ES-I3 (cell line): Measurements from ENCODE around the gene TFB1M.
"Not testable (repeated sequence)": the region's sequence is repeated elsewhere in the genome, so short reads cannot be mapped to it uniquely, and the experiment has no call there.

Experiments
- H3K36me3 ChIP-seq: 2 replicates; pipeline ENCODE4 v1.6.1; 2013; ENCODE audit warnings: mild to moderate bottlenecking, low read length, control low read depth, moderate library complexity; ENCODE audit not compliant: insufficient read depth
- H3K4me1 ChIP-seq: 2 replicates; pipeline ENCODE4 v1.6.1; 2013; ENCODE audit warnings: mild to moderate bottlenecking, control low read depth, low read length; ENCODE audit not compliant: insufficient read depth
- H3K9ac ChIP-seq: 2 replicates; pipeline ENCODE4 v1.6.1; 2013; ENCODE audit warnings: low read depth, mild to moderate bottlenecking, low read length, moderate library complexity
- H3K9me3 ChIP-seq: 2 replicates; pipeline ENCODE4 v1.6.1; 2013; ENCODE audit warnings: mild to moderate bottlenecking, low read length, moderate library complexity; ENCODE audit not compliant: control insufficient read depth, insufficient read depth

The TFB1M gene

DNA sequence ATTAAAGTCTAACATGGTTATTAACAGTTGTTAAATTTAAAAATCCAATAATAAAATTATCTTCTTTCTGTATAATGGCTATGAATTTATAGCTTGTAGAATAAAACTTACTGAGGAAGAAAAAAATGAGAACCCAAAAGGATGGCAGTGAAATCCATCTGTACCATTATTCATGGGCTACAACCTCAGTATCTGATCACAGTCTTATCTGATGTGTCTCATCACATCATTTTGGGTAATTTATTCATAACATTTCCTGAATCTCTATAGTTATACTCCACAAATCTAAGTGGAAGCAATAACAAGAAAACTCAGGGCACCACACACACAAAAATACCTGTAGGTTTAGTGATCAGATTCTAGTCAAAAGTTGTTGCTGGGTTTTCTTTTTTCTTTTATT, 43.1 kb downstream of the TFB1M start:
- no peak overlapping the region for H3K9ac ChIP-seq
- peaks cover 2% of the 10 kb centered on the region; the same call in 1 of the 2 replicates for H3K36me3 ChIP-seq
- H3K9me3 ChIP-seq, result no peaks in the 10 kb centered on the region
- H3K4me1 ChIP-seq, result peaks cover 27% of the 10 kb centered on the region

DNA sequence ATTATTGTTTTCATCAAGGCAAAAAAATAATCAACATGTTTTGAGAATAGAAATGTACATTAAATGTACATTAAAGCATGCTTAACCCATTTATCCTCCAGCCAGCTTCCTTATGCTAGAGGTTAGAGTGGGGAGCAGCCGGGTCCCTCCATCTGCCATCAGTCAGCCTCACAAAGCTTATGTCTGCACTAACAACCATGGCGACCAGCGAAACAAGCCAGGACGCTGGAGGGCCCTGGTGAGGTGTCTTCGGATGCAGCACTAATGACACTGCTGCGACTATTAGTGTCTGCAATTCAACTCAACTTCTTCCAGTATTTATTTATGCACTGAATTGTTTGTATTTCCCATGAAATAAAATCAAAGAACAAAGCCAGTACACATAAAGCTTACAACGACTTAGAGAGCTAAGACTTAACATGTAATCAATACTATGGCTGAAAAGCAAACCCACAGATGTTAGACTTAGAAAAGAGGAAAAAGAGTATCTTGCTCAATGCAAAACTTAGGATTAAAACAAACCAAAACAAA, 43.7 kb downstream of the TFB1M start:
- Histone ChIP-seq H3K36me3 (peaks cover 2% of the 10 kb centered on the region; the same call in 1 of the 2 replicates), H3K4me1 (peaks cover 27% of the 10 kb centered on the region), H3K9me3 (no peaks in the 10 kb centered on the region), H3K9ac (no peak overlapping the region)

DNA sequence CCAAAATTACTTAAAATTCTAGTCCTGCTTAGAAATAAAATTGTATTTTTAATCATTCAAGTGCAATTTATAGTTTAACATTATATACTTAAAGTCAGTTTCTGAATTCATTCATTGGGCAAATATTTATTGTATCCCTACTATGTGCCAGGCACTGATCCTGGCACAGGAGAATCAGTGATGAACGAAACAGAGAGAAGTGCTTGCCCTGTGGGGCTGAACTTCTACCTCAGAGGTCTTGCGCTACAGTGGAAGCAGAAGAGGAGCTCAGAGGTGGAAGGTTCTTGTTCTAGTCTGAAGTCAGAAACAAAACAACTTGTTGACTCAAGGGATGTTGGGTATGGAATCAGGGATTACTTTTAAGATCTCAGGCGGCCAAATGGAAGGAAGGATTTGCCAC, 44.5 kb downstream of the TFB1M start:
- peaks cover 32% of the 10 kb centered on the region for H3K4me1 ChIP-seq

DNA sequence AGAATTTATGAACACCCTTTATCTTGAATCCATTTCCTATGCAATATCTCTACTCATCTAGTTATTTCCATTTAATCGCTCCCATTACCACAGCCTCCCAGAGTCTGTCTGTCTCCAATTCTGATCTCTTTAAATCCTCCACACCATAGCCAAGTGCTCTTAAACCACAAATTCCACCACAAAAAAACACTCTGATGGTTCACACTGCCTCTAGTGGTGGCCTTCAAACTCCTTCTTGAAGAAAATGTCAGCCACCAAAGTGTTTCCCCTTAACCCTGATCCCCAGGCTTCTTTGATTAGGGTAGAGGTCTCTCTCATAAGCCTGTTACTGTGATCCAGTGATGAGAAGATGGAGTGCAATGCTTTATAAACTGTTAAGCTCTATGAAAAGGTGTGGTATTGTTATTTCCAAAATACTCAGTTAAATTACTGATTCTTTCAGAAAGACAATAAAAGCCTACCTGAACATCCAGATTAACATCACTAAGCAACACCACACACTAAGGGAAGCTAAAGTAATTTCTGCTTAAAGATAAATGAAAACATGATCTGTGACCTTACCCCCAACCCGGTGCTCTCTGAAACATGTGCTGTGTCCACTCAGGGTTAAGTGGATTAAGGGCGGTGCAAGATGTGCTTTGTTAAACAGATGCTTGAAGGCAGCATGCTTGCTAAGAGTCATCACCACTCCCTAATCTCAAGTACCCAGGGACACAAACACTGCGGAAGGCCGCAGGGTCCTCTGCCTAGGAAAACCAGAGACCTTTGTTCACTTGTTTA, 46.0 kb downstream of the TFB1M start:
- H3K36me3 ChIP-seq, H3K9me3 ChIP-seq, H3K9ac ChIP-seq: not testable (repeated sequence)
- H3K4me1 ChIP-seq, result peaks cover 28% of the 10 kb centered on the region; the same call in 1 of the 2 replicates

More for the DNA sequence above, 44.5 kb downstream of the TFB1M start:
- Histone ChIP-seq H3K36me3 (peaks cover 2% of the 10 kb centered on the region; the same call in 1 of the 2 replicates), H3K9me3 (no peaks in the 10 kb centered on the region), H3K9ac (no peak overlapping the region)

DNA sequence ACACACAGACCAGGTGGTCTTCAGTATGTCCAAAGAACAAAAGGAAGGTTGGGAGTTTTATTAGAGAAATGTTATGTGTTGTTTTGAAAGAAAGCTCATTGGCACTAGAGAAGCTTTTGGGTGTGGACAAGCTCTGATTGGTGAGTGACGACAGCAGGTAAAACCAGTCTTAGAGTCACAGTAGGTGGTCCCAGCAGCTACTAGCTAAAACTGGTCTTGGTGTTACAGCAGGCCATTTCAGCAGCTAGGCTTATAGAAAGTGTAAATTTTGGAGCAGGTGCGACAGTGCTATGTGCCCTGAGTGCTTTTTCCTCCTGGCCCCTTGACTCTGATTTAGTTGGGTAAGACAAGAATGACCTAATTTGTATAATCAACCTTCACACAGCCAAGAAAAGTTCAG, 46.9 kb downstream of the TFB1M start:
- Histone ChIP-seq H3K9ac (no peak overlapping the region), H3K9me3 (no peaks in the 10 kb centered on the region), H3K4me1 (peaks cover 20% of the 10 kb centered on the region; the same call in 1 of the 2 replicates), H3K36me3 (peaks cover 2% of the 10 kb centered on the region; the same call in 1 of the 2 replicates)

DNA sequence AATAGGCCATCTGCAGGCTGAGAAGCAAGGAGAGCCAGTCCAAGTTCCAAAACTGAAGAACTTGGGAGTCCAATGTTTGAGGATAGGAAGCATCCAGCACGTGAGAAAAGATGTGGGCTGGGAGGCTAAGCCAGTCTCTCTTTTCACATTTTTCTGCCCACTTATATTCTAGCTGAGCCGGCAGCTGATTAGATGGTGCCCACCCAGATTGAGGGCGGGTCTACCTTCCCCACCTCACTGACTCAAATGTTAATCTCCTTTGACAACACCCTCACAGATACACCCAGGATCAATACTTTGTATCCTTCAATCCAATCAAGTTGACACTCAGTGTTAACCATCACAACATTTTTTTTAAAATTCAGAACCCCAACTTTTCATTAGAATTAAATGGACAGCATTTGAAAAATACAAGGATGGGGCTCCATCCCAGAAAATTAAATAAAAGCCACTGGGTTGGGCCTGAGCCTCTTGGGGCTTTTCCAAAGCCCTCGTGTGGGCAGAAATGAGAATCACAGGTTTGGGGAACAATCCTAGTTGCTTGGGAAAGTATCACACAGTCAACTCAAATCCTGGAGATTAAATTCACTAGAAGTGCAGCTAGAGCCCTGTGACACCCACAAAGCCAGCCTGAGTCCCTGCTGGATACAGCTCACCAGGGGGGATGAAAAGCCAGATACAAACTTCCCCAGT, 48.3 kb downstream of the TFB1M start:
- Histone ChIP-seq H3K9ac (no peak overlapping the region), H3K36me3 (peaks cover 2% of the 10 kb centered on the region; the same call in 1 of the 2 replicates), H3K4me1 (peaks cover 23% of the 10 kb centered on the region; the same call in 1 of the 2 replicates), H3K9me3 (no peaks in the 10 kb centered on the region)

DNA sequence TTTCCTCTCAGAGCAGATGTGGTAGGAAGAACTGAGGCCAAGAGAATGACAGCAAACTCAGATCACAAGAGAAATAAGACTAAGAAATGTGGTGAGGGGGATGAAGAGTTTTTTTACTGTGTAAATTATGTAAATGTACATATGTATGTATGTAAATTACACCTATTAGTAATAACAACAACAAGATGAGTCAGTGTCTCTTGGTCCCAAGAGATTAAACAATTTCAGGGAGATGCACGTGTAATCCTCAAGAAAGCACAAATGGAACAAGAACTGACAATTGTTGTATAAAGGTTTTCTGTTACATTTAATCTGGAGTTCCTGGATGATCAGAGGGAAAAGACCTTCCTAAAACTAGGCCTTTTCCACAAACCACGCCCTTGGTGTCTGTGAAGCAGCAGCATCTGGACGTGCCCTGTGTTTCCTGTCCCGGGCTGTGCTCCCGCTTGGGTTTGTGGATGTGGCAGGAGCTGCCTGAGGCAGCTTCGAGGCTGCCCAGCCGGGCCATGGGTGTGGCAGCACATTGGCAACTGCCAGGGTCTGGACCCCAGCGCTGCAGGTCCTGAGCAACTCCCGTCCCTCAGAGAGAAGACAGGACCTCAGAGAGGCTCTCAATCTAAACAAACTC, 49.5 kb downstream of the TFB1M start:
- H3K36me3 ChIP-seq, result peaks cover 2% of the 10 kb centered on the region; the same call in 1 of the 2 replicates
- no peak overlapping the region for H3K9ac ChIP-seq
- no peaks in the 10 kb centered on the region for H3K9me3 ChIP-seq
- peaks cover 23% of the 10 kb centered on the region; the same call in 1 of the 2 replicates for H3K4me1 ChIP-seq

DNA sequence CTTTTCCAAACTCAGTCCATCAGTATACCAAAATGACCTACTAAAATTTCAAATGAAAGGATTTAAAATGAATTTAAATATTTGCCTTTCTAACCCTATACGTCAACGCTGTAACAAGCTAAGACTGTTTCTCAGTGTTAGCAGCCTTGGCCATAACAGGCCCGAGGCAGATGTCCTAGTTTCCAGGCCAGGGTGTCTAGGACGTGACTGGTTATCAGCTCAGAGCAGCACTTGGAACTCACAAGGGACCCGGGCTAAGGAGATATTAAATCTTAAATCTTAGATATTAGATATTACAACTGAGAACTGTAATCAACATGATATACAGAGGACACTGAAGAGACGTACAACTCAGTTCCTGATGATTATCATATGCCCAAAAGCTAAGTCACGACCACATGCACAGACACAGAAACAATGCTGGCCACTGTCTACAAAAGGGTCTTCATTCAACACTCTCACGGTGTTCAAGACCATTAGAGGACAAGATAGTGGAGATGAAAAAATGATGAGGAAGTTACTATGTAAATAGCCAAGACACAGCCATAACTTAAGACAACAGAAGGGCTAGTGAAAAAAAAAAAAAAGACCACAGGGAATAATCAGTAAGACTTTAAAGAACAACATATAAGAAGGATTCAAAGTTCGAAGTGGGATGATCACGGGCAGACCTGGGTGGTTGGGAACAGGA, 50.8 kb downstream of the TFB1M start, which contains the start of gene CLDN20:
Gene CLDN20, plus strand, starts transcription at position 641 of the 691 bp plus-strand sequence. CDS start 11,707 bp downstream, outside the sequence.
- Histone ChIP-seq H3K9ac (no peak within 1 kb of the TSS), H3K9me3 (no peaks in the 10 kb centered on the region), H3K4me1 (peaks cover 23% of the 10 kb centered on the region; the same call in 1 of the 2 replicates), H3K36me3 (peaks cover 9% of the 10 kb centered on the region)

DNA sequence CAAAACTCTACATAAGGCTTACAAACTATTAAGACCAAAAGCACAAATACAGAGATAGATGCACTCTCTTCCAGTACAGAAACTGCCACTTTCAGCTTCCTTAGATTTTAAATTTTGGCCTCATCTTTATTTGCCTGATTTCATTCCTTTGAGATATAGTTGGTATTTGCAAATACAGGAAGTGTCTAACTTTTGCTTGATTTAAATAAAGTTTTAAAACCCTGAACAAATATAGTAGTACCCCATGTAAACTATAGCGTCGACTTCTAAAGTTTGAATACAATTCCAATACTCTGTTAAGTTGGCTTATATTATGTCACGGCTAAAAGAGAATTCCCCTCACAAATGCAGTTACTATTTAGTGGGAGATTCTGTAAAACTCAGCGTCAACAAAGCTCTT, 51.6 kb downstream of the TFB1M start:
- Histone ChIP-seq H3K9me3 (no peaks in the 10 kb centered on the region), H3K36me3 (peaks cover 9% of the 10 kb centered on the region), H3K4me1 (peaks cover 23% of the 10 kb centered on the region; the same call in 1 of the 2 replicates), H3K9ac (no peak overlapping the region)

DNA sequence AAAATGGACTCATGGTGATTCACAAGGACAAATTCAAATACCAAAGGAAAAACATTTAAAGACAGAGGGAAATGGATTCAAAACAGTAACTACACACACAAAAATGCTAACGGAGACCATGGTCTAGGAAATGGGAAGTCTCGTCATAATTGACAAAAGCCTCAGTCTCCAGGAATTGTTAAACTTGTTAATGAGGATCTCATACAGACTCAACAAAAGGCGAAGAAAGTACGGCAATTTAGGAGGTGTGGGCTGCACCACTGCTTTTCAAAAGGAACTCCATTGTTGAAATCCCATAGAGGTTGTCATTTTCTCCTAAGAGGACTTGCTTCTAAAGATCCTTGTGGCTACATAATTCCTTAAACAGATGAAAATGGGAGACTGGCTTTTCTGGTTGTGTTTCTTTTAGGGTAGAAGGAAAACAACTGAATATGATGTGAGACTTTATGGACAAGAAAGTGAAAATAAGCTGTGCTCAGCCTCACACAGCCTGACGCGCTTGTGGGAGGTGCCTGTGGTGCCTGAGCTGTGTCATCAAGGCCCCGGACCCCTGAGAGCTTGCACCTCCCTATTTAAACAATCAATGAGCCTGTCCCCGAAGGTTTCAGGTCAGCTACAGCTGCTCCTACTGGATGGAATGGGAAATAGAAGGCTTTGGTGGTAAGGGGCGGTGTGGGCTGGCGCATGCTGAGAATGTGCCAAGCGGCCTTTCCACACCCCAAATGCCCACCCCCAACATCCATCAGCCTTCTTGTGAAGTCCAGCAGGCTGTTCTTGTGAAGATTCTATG, 53.0 kb downstream of the TFB1M start:
- Histone ChIP-seq H3K36me3 (peaks cover 13% of the 10 kb centered on the region), H3K9me3 (no peaks in the 10 kb centered on the region), H3K9ac (no peak overlapping the region), H3K4me1 (peaks cover 23% of the 10 kb centered on the region; the same call in 1 of the 2 replicates)

DNA sequence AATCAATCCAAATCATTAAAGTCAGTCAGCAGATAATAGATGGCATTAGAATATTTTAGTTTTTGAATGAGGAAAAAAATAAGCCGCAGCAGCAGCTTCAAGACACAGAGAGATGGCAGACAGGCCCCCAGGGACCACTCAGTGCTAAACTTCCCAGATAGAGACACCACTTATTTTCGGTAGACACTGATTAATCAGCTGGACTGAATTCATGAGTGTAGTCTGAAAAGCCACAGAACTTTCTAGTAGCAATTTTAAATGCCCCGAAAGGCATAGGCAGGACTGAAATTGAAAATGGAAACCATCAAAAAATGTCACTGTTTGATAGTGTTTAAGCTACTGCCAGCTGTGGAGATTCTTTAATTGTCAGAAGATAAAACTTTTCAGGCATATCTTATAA, 53.6 kb downstream of the TFB1M start:
- Histone ChIP-seq H3K4me1 (peaks cover 23% of the 10 kb centered on the region; the same call in 1 of the 2 replicates), H3K36me3 (peaks cover 18% of the 10 kb centered on the region), H3K9me3 (no peaks in the 10 kb centered on the region), H3K9ac (no peak overlapping the region)

DNA sequence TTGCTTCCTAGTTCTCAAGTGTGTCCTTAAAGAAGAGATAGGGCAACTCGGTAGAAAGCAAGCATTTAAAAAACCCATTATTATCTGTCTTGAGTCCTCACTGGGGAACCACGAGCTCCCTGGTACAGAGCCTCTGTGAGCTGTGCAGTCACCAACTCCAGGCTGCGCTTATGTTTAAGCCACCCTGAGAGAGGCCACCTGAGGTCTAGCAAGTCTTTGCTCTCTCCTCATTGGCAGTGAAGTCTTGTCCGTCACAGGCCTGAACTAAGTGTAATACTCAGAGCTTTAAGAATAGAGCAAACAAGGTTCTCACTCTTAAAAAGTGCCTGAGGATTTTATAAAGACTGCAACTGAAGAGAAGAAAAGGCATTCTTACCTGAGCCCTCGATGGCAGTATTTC, 54.4 kb downstream of the TFB1M start:
- Histone ChIP-seq H3K4me1 (peaks cover 19% of the 10 kb centered on the region; the same call in 1 of the 2 replicates), H3K36me3 (peaks cover 22% of the 10 kb centered on the region), H3K9ac (no peak overlapping the region), H3K9me3 (no peaks in the 10 kb centered on the region)

DNA sequence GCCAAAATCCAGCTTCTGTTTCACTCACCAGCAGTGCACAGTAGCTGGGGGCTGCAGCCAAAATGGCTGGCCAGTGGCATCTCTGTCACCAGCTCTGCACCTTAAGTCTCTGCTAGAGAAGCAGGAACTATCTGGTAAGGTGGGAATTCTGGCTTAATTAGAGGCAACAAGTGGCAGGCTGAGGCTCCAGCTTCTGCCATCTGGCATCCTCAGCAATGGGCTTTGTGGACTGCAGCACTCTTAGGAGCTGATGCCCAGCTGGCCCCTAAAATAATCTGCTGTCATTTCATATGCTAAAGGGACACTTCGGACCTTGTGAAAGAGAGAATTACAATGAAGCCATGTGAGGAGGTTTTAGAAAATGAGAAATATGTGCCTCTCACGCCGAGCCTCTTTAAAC, 55.1 kb downstream of the TFB1M start:
- peaks cover 19% of the 10 kb centered on the region for H3K4me1 ChIP-seq
- H3K9me3 ChIP-seq, result no peaks in the 10 kb centered on the region
- H3K36me3 ChIP-seq, result peaks cover 29% of the 10 kb centered on the region
- H3K9ac ChIP-seq, result no peak overlapping the region
